C4-2B (cell line): ENCODE measurements around the gene TELO2.

Experiments
- ZFX ChIP-seq: fragments of 450-650 bp; IDR thresholded peaks from 2 replicates; pipeline ENCODE4 v1.6.1; 2017
- TF ChIP-seq, protein P1 (sequence below): fragments of 450-650 bp; conservative IDR thresholded peaks from 2 replicates; pipeline ENCODE4 v1.5.1; 2017; ENCODE audit warnings: mild to moderate bottlenecking

DNA sequence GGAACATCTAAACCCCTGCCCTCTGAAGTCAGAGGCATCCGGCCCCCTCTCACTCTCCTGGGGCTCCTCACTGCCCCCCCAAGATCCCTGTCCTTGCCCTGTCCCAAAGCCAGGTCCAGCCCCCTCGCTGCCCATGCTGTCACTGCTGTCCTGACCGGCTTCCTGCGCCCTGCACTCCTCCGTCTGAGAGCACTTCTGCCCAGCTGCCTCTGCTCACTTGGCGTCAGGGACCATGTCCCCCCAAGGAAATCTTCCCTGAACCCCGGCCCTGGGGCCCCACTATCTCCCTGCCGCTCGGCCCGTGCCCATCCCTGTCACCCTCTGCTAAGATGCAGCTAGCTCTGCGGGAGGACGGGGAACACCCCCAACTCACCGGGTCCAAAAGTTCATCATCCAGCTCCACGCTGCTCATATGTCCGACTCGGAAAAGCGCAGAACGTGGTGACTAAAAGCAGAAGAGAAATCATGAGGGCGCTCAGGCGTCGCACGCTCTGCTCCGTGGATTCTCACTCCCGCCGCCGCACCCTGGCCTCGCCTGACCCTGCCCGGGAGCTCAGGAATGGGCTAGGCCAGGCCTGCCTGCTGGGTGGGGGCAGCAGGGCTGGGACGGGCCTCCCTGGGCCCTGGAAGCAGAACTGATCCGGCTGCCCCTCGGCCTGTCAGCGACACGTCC, 28.1 kb upstream of the TELO2 start:
- TF ChIP-seq, protein P1, sequence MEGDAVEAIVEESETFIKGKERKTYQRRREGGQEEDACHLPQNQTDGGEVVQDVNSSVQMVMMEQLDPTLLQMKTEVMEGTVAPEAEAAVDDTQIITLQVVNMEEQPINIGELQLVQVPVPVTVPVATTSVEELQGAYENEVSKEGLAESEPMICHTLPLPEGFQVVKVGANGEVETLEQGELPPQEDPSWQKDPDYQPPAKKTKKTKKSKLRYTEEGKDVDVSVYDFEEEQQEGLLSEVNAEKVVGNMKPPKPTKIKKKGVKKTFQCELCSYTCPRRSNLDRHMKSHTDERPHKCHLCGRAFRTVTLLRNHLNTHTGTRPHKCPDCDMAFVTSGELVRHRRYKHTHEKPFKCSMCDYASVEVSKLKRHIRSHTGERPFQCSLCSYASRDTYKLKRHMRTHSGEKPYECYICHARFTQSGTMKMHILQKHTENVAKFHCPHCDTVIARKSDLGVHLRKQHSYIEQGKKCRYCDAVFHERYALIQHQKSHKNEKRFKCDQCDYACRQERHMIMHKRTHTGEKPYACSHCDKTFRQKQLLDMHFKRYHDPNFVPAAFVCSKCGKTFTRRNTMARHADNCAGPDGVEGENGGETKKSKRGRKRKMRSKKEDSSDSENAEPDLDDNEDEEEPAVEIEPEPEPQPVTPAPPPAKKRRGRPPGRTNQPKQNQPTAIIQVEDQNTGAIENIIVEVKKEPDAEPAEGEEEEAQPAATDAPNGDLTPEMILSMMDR: no peak
- no peak for TF ChIP-seq ZFX
